K562 (cell line): ENCODE measurements around the gene STON2. TPM values are rescaled to one million over a fixed set of nuclear protein-coding genes. Genes with fewer than 3 reads are reported as not detected.
A peak's percentile ranks its signal among the peaks of the same experiment; 100 is the strongest.

ENCODE experiments used
- C11orf30 ChIP-seq: fragments of 450-650 bp; IDR thresholded peaks from 2 replicates; pipeline ENCODE4 v1.6.1; 2016; ENCODE audit warnings: low read depth, mild to moderate bottlenecking
- CTBP1 ChIP-seq: fragments of 450-650 bp; IDR thresholded peaks from 2 replicates; pipeline ENCODE4 v1.6.1; 2016; ENCODE audit warnings: borderline replicate concordance
- ETV6 ChIP-seq, 3 experiments: fragments of 150-350 bp in 1 of 3; sonication (generic) in 1 of 3; formaldehyde crosslinking in 1 of 3; IDR thresholded peaks; 2 replicates each; pipeline versions ENCODE4 v1.6.1 to v1.8.0; 2014 to 2022; ENCODE audit warnings: borderline replicate concordance in 2 of 3, low read depth in 2 of 3, antibody characterized with exemption in 1 of 3, low read length in 1 of 3, mild to moderate bottlenecking in 1 of 3, missing genetic modification reagents in 1 of 3
- FOXM1 ChIP-seq, 2 experiments: fragments of 450-650 bp in 1 of 2; sonication (generic) in 1 of 2; formaldehyde crosslinking in 1 of 2; IDR thresholded peaks; 2 replicates each; pipeline versions ENCODE4 v1.6.1 to v1.9.0; 2017 to 2022; ENCODE audit warnings: low read depth in 2 of 2, mild to moderate bottlenecking in 2 of 2, missing genetic modification reagents in 1 of 2, moderate library complexity in 1 of 2
- HNRNPL ChIP-seq: fragments of 200-400 bp; formaldehyde crosslinking; IDR thresholded peaks from 2 replicates; pipeline ENCODE4 v1.6.1; 2017; ENCODE audit warnings: low read depth, mild to moderate bottlenecking, low read length
- NCOA1 ChIP-seq: fragments of 450-650 bp; IDR thresholded peaks from 2 replicates; pipeline ENCODE4 v1.6.1; 2016; ENCODE audit warnings: low read depth
- NR3C1 ChIP-seq: sonication (generic); formaldehyde crosslinking; IDR thresholded peaks from 2 replicates; pipeline ENCODE4 v1.8.1; 2022; ENCODE audit warnings: missing genetic modification reagents
- PHB2 ChIP-seq: fragments of 450-650 bp; IDR thresholded peaks from 2 replicates; pipeline ENCODE4 v1.6.1; 2017; ENCODE audit warnings: low read depth
- PPARD ChIP-seq: fragments of 250-450 bp; sonication (Bioruptor Pico); IDR thresholded peaks from 2 replicates; pipeline ENCODE4 v1.8.0; 2022; ENCODE audit warnings: inconsistent platforms, mild to moderate bottlenecking, moderate library complexity
- SOX6 ChIP-seq: fragments of 450-650 bp; IDR thresholded peaks from 2 replicates; pipeline ENCODE4 v1.6.1; 2014; ENCODE audit warnings: mild to moderate bottlenecking
- TOE1 ChIP-seq, 2 experiments: fragments of 450-650 bp in 1 of 2; sonication (generic) in 1 of 2; formaldehyde crosslinking in 1 of 2; IDR thresholded peaks; 2 replicates each; pipeline versions ENCODE4 v1.7.1 to v1.8.0; 2016 to 2022; ENCODE audit warnings: borderline replicate concordance in 2 of 2, mild to moderate bottlenecking in 2 of 2, antibody characterized with exemption in 1 of 2, inconsistent platforms in 1 of 2, low read depth in 1 of 2, missing genetic modification reagents in 1 of 2, moderate library complexity in 1 of 2
- ZEB2 ChIP-seq: fragments of 450-650 bp; IDR thresholded peaks from 2 replicates; pipeline ENCODE4 v1.6.1; 2016
- ZNF324 ChIP-seq: fragments of 250-450 bp; sonication (Bioruptor Pico); IDR thresholded peaks from 2 replicates; pipeline ENCODE4 v1.4.0; 2020; ENCODE audit warnings: mild to moderate bottlenecking
- ZNF707 ChIP-seq: fragments of 250-450 bp; sonication (Bioruptor Pico); conservative IDR thresholded peaks from 2 replicates; pipeline ENCODE4 v1.8.0; 2022; ENCODE audit warnings: inconsistent platforms, mild to moderate bottlenecking, moderate library complexity
- polyA plus RNA-seq, 8 experiments: library from polyadenylated mRNA; depleted of rRNA in 4 of 8; stranded (reverse) in 5 of 8; unstranded in 3 of 8; fragments of >200 nt; fragmentation: Nextera tagmentation in 2 of 8; fragmentation: Illumina TruSeq in 1 of 8; extraction: Ambion mirVana in 2 of 8; extraction: Trizol in 1 of 8; gene quantifications; 2 replicates each; pipeline versions ENCODE4 v1.2.1 to v1.2.3, GENCODE V29; 2011 to 2014; ENCODE audit warnings: inconsistent platforms in 1 of 8, missing spikeins in 1 of 8
- total RNA-seq, 7 experiments: library from RNA; depleted of rRNA in 6 of 7; stranded (reverse); fragments of >200 nt in 6 of 7; fragmentation: Illumina TruSeq in 2 of 7; extraction: Trizol in 2 of 7; gene quantifications; 2 replicates each; pipeline versions ENCODE4 v1.2.1 to v1.2.3, GENCODE V29; 2011 to 2021; ENCODE audit warnings: low replicate concordance in 1 of 7
- TF ChIP-seq, protein P1 (sequence below), 2 experiments: fragments of 450-650 bp; IDR thresholded peaks; 2 replicates each; pipeline ENCODE4 v1.6.1; 2016; ENCODE audit warnings: mild to moderate bottlenecking in 2 of 2, borderline replicate concordance in 1 of 2, low read depth in 1 of 2, moderate library complexity in 1 of 2
- TF ChIP-seq, protein P2 (sequence below): fragments of 450-650 bp; IDR thresholded peaks from 2 replicates; pipeline ENCODE4 v1.6.1; 2016

Gene STON2
- total and polyA plus RNA-seq, 9 of the 15 experiments (the other 6 are each of a cell fraction or from before 2014, with no cell fraction given) = 7.8 to 99.3 (median 53.5) TPM

DNA sequence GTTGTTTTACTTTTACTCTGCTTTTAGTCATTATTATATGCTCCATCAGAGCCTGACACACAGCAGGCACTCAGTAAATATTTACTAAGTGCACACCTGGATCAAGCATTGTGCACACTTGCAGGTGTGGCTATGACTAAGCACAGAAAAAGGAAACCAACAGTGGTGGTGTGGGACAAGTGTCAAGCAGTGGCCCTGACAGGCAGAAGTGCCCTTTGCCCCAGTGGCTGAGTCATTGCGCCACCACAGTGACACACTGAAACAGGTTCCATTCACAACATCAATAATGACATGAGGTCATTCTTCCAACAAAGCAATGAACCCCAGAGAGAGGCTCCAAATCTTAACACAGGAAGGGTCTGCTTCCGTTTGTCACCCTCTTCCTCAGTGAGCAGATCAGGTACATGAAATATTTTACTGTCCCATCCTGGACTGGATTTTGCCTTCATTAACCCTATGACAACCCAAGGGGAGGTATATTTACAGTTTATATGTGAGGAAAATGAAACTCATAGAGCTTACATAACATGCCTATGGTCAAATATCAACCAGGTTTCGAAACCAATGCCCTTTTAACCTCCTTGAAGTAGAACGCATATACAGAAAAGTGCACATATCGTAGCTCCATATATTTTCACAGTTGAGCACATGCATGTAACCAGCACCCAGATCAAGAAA is 96.7 kb downstream of the STON2 start (continued):
- TF ChIP-seq, protein P1, sequence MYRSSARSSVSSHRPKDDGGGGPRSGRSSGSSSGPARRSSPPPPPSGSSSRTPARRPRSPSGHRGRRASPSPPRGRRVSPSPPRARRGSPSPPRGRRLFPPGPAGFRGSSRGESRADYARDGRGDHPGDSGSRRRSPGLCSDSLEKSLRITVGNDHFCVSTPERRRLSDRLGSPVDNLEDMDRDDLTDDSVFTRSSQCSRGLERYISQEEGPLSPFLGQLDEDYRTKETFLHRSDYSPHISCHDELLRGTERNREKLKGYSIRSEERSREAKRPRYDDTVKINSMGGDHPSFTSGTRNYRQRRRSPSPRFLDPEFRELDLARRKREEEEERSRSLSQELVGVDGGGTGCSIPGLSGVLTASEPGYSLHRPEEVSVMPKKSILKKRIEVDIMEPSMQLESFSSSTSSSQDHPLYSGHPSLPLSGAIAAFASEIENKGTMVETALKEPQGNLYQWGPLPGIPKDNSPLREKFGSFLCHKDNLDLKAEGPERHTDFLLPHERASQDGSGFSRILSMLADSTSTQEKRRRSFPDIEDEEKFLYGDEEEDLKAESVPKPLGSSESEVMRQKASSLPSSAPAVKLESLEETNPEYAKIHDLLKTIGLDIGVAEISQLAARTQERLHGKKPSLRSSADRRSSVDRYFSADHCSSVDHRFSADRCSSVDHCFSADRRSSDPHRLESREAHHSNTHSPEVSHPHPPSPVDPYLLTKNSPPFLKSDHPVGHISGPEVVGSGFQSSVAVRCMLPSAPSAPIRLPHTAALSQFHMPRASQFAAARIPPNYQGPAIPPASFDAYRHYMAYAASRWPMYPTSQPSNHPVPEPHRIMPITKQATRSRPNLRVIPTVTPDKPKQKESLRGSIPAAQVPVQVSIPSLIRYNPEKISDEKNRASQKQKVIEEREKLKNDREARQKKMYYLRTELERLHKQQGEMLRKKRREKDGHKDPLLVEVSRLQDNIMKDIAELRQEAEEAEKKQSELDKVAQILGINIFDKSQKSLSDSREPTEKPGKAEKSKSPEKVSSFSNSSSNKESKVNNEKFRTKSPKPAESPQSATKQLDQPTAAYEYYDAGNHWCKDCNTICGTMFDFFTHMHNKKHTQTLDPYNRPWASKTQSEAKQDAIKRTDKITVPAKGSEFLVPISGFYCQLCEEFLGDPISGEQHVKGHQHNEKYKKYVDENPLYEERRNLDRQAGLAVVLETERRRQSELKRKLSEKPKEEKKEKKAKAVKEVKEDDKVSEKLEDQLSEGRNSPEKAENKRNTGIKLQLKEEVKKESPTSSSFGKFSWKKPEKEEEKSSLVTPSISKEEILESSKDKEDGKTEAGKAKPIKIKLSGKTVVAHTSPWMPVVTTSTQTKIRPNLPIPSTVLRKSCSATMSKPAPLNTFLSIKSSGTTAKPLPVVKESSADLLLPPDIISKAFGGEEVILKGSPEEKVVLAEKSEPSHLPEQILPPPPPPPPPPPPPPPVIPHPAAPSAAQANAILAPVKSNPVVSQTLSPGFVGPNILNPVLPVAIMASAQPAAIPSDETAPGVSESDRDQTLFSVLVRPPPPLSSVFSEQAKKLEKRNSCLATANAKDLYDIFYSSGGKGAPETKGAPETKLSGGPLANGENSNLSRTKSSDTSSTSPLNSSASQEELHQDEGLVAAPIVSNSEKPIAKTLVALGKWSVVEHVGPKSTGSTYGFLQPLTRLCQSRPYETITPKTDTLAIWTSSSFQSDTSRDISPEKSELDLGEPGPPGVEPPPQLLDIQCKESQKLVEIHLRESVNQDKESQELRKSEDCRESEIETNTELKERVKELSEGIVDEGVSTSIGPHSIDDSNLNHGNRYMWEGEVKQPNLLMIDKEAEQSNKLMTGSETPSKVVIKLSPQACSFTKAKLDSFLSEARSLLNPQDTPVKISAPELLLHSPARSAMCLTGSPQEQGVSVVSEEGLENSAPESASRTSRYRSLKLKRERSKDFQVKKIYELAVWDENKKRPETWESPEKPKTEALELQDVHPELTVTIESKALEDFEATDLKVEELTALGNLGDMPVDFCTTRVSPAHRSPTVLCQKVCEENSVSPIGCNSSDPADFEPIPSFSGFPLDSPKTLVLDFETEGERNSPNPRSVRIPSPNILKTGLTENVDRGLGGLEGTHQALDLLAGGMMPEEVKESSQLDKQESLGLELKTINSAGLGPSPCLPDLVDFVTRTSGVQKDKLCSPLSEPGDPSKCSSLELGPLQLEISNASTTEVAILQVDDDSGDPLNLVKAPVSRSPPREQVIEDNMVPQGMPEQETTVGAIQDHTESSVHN (IDR thresholded peaks at IDR 0.05; ENCODE audit: borderline replicate concordance in 1 of 2, low read depth in 1 of 2) = peak in 1 of 2 experiments; percentile 64; a peak in 2 of 4 replicates
- TF ChIP-seq NCOA1 (no peak), TOE1 (IDR thresholded peaks at IDR 0.05; ENCODE audit: borderline replicate concordance) (no peak), TOE1 (CRISPR knock-in tag; IDR thresholded peaks at IDR 0.05; ENCODE audit: borderline replicate concordance, low read depth) (no peak), ETV6 (IDR thresholded peaks at IDR 0.05; ENCODE audit: borderline replicate concordance in 1 of 2, low read depth in 2 of 2, low read length in 1 of 2) (no peak), ETV6 (CRISPR knock-in tag; IDR thresholded peaks at IDR 0.05; ENCODE audit: borderline replicate concordance) (no peak), HNRNPL (no peak), PHB2 (no peak), C11orf30 (peak; percentile 73; the same call in 1 of the 2 replicates), ZNF707 (CRISPR knock-in tag) (no peak), PPARD (CRISPR knock-in tag) (no peak), CTBP1 (peak; percentile 58; the same call in 1 of the 2 replicates), ZNF324 (CRISPR knock-in tag) (no peak), SOX6 (peak; percentile 77), NR3C1 (no peak), ZEB2 (peak; percentile 89), FOXM1 (IDR thresholded peaks at IDR 0.05; ENCODE audit: low read depth) (no peak), FOXM1 (CRISPR knock-in tag; IDR thresholded peaks at IDR 0.05; ENCODE audit: low read depth) (no peak)
- TF ChIP-seq, protein P2, sequence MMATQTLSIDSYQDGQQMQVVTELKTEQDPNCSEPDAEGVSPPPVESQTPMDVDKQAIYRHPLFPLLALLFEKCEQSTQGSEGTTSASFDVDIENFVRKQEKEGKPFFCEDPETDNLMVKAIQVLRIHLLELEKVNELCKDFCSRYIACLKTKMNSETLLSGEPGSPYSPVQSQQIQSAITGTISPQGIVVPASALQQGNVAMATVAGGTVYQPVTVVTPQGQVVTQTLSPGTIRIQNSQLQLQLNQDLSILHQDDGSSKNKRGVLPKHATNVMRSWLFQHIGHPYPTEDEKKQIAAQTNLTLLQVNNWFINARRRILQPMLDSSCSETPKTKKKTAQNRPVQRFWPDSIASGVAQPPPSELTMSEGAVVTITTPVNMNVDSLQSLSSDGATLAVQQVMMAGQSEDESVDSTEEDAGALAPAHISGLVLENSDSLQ = peak; percentile 84
